ENCODE measurements around the gene ABR.
"Not testable (repeated sequence)": the region's sequence is repeated elsewhere in the genome, so short reads cannot be mapped to it uniquely, and the experiment has no call there.

DNA sequence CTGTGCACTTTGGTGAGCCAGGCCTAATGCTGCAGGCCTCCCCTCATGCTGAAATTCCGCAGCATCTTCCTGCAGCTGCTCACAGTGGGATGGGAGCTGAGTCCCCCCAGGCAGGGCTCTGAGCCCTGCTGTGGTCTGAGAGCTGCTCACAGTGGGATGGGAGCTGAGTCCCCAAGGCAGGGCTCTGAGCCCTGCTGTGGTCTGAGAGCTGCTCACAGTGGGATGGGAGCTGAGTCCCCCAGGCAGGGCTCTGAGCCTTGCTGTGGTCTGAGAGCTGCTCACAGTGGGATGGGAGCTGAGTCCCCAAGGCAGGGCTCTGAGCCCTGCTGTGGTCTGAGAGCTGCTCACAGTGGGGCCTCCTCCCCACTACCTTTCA is 58.4 kb downstream of the ABR start:
- TF ChIP-seq, protein P1, sequence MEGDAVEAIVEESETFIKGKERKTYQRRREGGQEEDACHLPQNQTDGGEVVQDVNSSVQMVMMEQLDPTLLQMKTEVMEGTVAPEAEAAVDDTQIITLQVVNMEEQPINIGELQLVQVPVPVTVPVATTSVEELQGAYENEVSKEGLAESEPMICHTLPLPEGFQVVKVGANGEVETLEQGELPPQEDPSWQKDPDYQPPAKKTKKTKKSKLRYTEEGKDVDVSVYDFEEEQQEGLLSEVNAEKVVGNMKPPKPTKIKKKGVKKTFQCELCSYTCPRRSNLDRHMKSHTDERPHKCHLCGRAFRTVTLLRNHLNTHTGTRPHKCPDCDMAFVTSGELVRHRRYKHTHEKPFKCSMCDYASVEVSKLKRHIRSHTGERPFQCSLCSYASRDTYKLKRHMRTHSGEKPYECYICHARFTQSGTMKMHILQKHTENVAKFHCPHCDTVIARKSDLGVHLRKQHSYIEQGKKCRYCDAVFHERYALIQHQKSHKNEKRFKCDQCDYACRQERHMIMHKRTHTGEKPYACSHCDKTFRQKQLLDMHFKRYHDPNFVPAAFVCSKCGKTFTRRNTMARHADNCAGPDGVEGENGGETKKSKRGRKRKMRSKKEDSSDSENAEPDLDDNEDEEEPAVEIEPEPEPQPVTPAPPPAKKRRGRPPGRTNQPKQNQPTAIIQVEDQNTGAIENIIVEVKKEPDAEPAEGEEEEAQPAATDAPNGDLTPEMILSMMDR (IDR thresholded peaks at IDR 0.05), result not testable (repeated sequence)
- TF ChIP-seq POLR2AphosphoS5, POLR2A (IDR thresholded peaks at IDR 0.05): not testable (repeated sequence)

Data from suprapubic skin (tissue), 4 donors.